Hepatocyte (in vitro differentiated cells): ENCODE results near the gene ATP8A1. TPM values are rescaled to one million over a fixed set of nuclear protein-coding genes. Genes with fewer than 3 reads are reported as not detected.

Experiments used
- DNase-seq: peaks from one replicate; pipeline ENCODE4 v3.0.0-alpha.2; 2016; ENCODE audit warnings: low spot score
- H2AFZ ChIP-seq: fragments of 200-600 bp; sonication (generic); 2 replicates; pipeline ENCODE4 v1.6.0; 2016; ENCODE audit warnings: antibody characterized with exemption, mild to moderate bottlenecking
- H3K27ac ChIP-seq: fragments of 200-600 bp; sonication (generic); 2 replicates; pipeline ENCODE4 v1.5.1; 2016; ENCODE audit warnings: mild to moderate bottlenecking
- H3K27me3 ChIP-seq: fragments of 200-600 bp; sonication (generic); 2 replicates; pipeline ENCODE4 v1.6.1; 2016
- H3K36me3 ChIP-seq: fragments of 200-600 bp; sonication (generic); replicated peaks from 2 replicates; pipeline ENCODE4 v1.5.1; 2016; ENCODE audit warnings: low read depth; ENCODE audit not compliant: insufficient read depth
- H3K4me1 ChIP-seq: fragments of 200-600 bp; sonication (generic); 2 replicates; pipeline ENCODE4 v1.5.1; 2016; ENCODE audit warnings: mild to moderate bottlenecking, moderate library complexity; ENCODE audit not compliant: insufficient read depth
- H3K4me2 ChIP-seq: fragments of 200-600 bp; sonication (generic); 2 replicates; pipeline ENCODE4 v1.6.0; 2016
- H3K4me3 ChIP-seq: fragments of 200-600 bp; sonication (generic); 2 replicates; pipeline ENCODE4 v1.5.1; 2016; ENCODE audit warnings: mild to moderate bottlenecking
- H3K79me2 ChIP-seq: fragments of 200-600 bp; sonication (generic); 2 replicates; pipeline ENCODE4 v1.6.0; 2017; ENCODE audit warnings: mild to moderate bottlenecking
- H3K9me2 ChIP-seq: fragments of 200-600 bp; sonication (generic); replicated peaks from 2 replicates; pipeline ENCODE4 v1.6.0; 2017; ENCODE audit warnings: mild to moderate bottlenecking; ENCODE audit not compliant: insufficient read depth
- H3K9me3 ChIP-seq: fragments of 200-600 bp; sonication (generic); 2 replicates; pipeline ENCODE4 v1.5.1; 2016; ENCODE audit warnings: low read depth, mild to moderate bottlenecking
- H4K20me1 ChIP-seq: fragments of 200-600 bp; sonication (generic); 2 replicates; pipeline ENCODE4 v1.6.0; 2016; ENCODE audit warnings: mild to moderate bottlenecking; ENCODE audit not compliant: insufficient read depth, poor library complexity, severe bottlenecking
- CTCF ChIP-seq: fragments of 200-600 bp; sonication (generic); IDR thresholded peaks from 2 replicates; pipeline ENCODE4 v1.5.1; 2016; ENCODE audit warnings: antibody characterized with exemption, mild to moderate bottlenecking; ENCODE audit not compliant: poor library complexity
- EZH2 ChIP-seq: fragments of 200-600 bp; sonication (generic); IDR thresholded peaks from 2 replicates; pipeline ENCODE4 v1.6.1; 2016; ENCODE audit warnings: antibody characterized with exemption, mild to moderate bottlenecking, borderline replicate concordance
- EZH2phosphoT487 ChIP-seq: fragments of 200-600 bp; sonication (generic); IDR thresholded peaks from one replicate; pipeline ENCODE4 v1.6.1; 2018; ENCODE audit warnings: antibody characterized with exemption, mild to moderate bottlenecking, low read depth, moderate library complexity; ENCODE audit not compliant: unreplicated experiment, severe bottlenecking
- WGBS: methylation state at CpG from one replicate; pipeline ENCODE4 v1.1.6; 2016; ENCODE audit warnings: low lambda C conversion rate; ENCODE audit errors: missing lambda C conversion rate; 5-methylcytosine and 5-hydroxymethylcytosine counted together
- polyA plus RNA-seq: library from polyadenylated mRNA; unstranded; fragments of >200 nt; fragmentation: Nextera tagmentation; extraction: Ambion mirVana; gene quantifications from 2 replicates; pipeline ENCODE4 v1.2.1, GENCODE V29; 2016
- total RNA-seq: library from RNA; depleted of rRNA; stranded (reverse); fragments of >200 nt; gene quantifications from 2 replicates; pipeline ENCODE4 v1.2.3, GENCODE V29; 2014

The ATP8A1 gene
- total and polyA plus RNA-seq, 2 experiments from 2014 or later, result 3.3 to 42.1 TPM

- WGBS, result 90% methylated on average over 8 of the region's 8 CpGs
- Histone ChIP-seq H3K9me2 (no peaks in the 10 kb centered on the region), H3K36me3 (no peaks in the 10 kb centered on the region), H3K4me3 (no peak overlapping the region), H3K27ac (no peak overlapping the region), H3K79me2 (no peaks in the 10 kb centered on the region), H3K4me2 (no peak overlapping the region), H3K27me3 (no peaks in the 10 kb centered on the region), H3K9me3 (no peaks in the 10 kb centered on the region), H3K4me1 (no peaks in the 10 kb centered on the region), H4K20me1 (no peaks in the 10 kb centered on the region), H2AFZ (no peak overlapping the region)
- TF ChIP-seq CTCF, result no peak
- TF ChIP-seq EZH2, result no peak
- no peak for TF ChIP-seq EZH2phosphoT487
- DNase-seq, result no peak
Observed at GRCh38 chr4:42361456-42361855, 295.4 kb downstream of the ATP8A1 start.

GRCh38 chr4:42360256-42360669 is 296.6 kb downstream of the ATP8A1 start:
- no peaks in the 10 kb centered on the region for H4K20me1 ChIP-seq
- no peak overlapping the region for H3K4me3 ChIP-seq
- H3K4me2 ChIP-seq, result peak overlapping the region; percentile 66
- no peaks in the 10 kb centered on the region for H3K79me2 ChIP-seq
- DNase-seq, result no peak
- TF ChIP-seq EZH2phosphoT487 (no peak), CTCF (no peak)
- H3K27ac ChIP-seq, result no peak overlapping the region
- H3K9me2 ChIP-seq, result no peaks in the 10 kb centered on the region
- no peak overlapping the region for H2AFZ ChIP-seq
- no peaks in the 10 kb centered on the region for H3K9me3 ChIP-seq
- H3K4me1 ChIP-seq, result no peaks in the 10 kb centered on the region
- 64% methylated on average over 2 of the region's 2 CpGs for WGBS
- H3K36me3 ChIP-seq, result no peaks in the 10 kb centered on the region
- H3K27me3 ChIP-seq, result peaks cover 8% of the 10 kb centered on the region

GRCh38 chr4:42359711-42360110 is 297.2 kb downstream of the ATP8A1 start:
- Histone ChIP-seq H3K4me3 (no peak overlapping the region), H3K9me3 (no peaks in the 10 kb centered on the region), H3K27me3 (peaks cover 8% of the 10 kb centered on the region), H3K79me2 (no peaks in the 10 kb centered on the region), H3K9me2 (no peaks in the 10 kb centered on the region), H2AFZ (peak overlapping the region; percentile 5), H3K4me1 (no peaks in the 10 kb centered on the region), H3K27ac (no peak overlapping the region), H3K36me3 (no peaks in the 10 kb centered on the region), H4K20me1 (no peaks in the 10 kb centered on the region), H3K4me2 (peak overlapping the region; percentile 66)
- 43% methylated on average over 5 of the region's 5 CpGs for WGBS
- TF ChIP-seq EZH2phosphoT487, result no peak
- TF ChIP-seq CTCF, result no peak
- TF ChIP-seq EZH2, result no peak
- DNase-seq, result no peak

Other genes starting within 250 kb of the ATP8A1 start
- gene GRXCR1, start 235.6 kb upstream of the ATP8A1 start, total RNA-seq, result not detected in 2 replicates
- gene GRXCR1, start 235.6 kb upstream of the ATP8A1 start, polyA plus RNA-seq, result not detected in 2 replicates